ENCODE data around the gene GRB7. TPM values are rescaled to one million over a fixed set of nuclear protein-coding genes. Genes with fewer than 3 reads are reported as not detected.

The GRB7 gene
- total and polyA plus RNA-seq, 2 experiments from 2014 or later = 12.8 to 28.9 TPM

DNA sequence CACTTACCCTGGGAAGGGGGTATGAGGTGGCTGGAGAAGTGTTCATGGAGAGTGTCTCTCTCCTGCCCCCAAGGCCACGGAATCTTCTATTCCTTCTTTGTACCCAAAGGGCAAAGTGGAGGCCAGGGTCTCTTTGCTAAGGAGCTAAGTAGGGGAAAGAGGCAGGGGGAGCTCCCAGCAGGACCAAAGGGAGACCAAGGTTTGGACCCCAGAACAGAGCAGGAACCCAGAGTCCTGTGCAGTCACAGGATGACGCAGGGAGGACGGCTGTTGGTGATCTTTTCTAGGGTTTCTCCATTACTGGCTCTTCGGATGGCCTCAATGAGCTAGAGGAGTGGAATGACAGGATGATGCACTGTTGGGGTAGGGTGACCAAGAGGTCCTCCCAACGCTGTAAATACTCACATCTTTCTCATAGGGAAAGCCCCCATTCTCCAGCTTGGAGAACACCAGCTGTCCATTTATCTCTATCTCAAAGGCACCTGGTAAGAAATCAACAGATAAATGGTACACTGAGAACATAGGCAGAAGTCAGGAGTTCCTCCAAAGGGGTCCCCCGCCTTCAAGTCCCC is 8.4 kb upstream of the GRB7 start (continued):
- no peak for TF ChIP-seq EZH2 (IDR thresholded peaks at IDR 0.05; ENCODE audit: low read depth, unreplicated experiment)

DNA sequence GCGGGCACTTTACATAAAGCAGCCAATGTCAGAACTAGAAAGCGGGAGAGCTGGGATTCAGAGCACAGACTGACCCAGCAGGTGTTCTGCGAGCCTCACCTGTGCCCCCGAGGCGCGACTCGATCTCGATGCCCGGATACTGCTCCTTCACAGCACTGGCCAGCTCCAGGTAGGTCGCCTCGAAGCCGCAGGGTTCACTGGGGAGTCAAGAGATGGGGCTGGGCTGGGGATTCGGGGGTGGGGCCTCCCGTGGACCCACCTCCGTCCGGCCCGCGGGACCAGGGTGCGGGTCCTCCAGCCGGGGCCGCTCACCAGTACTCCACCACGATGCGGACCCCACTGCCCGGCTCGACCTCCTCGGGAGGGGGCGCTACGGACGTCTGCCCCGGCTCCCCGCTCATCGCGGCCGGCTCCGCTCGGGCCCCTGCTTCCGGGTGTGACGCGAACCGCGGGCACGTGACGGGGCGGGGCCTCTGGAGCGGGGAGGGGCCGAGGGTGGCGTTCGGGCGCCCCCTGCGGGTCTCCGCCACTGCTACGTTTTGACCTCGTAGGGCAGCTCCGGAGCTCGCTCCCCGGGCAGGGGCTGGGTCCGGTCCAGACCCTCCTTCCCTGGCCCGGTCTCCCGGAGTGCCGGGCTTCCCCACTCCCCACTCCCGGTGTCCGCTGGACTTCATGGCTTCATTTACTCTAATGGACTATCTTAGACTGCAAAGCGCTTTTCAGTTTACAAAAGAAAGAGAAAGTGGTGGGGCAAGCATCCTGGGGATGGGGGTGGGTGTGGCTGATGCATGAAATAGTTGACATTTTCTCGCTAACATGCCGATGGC is 7.4 kb upstream of the GRB7 start, which contains the start of gene MIEN1:
Gene MIEN1, minus strand, starts transcription at position 438 of the 827 bp plus-strand sequence. Its CDS starts 37 bp downstream, at position 401.
- peak within 1 kb of the TSS; percentile 85 for H3K4me3 Mint-ChIP-seq
- H3K27ac ChIP-seq (ENCODE audit: low read depth) = peak within 1 kb of the TSS; percentile 90
- H3K4me1 Mint-ChIP-seq = peaks cover 17% of the 10 kb centered on the region
- H3K27ac Mint-ChIP-seq = peak within 1 kb of the TSS; percentile 88
- H4K20me1 ChIP-seq (replicated peaks; ENCODE audit: insufficient read depth) = no peaks in the 10 kb centered on the region; the same call in 1 of the 2 replicates
- H3K27me3 Mint-ChIP-seq (ENCODE audit: insufficient read depth, low read depth, poor library complexity) = peaks cover 27% of the 10 kb centered on the region
- no peaks in the 10 kb centered on the region for H3K79me2 ChIP-seq (replicated peaks; ENCODE audit: insufficient read depth)
- DNase-seq (ENCODE audit: low spot score) = peak; percentile 93
- peak within 1 kb of the TSS; percentile 90 for H2AFZ ChIP-seq
- H3F3A ChIP-seq (replicated peaks; ENCODE audit: low read depth) = peaks cover 16% of the 10 kb centered on the region
- peak within 1 kb of the TSS; percentile 81 for H3K4me3 ChIP-seq
- no peaks in the 10 kb centered on the region for H3K9me2 ChIP-seq (ENCODE audit: insufficient read depth)
- H3K4me2 ChIP-seq = peak within 1 kb of the TSS; percentile 95
- H3K27me3 ChIP-seq (ENCODE audit: insufficient read depth) = no peaks in the 10 kb centered on the region
- H3K4me1 ChIP-seq (ENCODE audit: insufficient read depth) = peaks cover 15% of the 10 kb centered on the region
- no peaks in the 10 kb centered on the region; the same call in 2 of the 3 replicates for H3K9me3 Mint-ChIP-seq
- peak; percentile 89 for ATAC-seq
- 0 out of 2 replicates have a peak, but pooled peaks cover 10% of the 10 kb centered on the region for H3K36me3 ChIP-seq (ENCODE audit: insufficient read depth)
- peaks cover 37% of the 10 kb centered on the region for H3K36me3 Mint-ChIP-seq (ENCODE audit: low read depth)
- TF ChIP-seq NANOG (IDR thresholded peaks at IDR 0.05; ENCODE audit: borderline replicate concordance) (no peak), CREB1 (CRISPR knock-in tag; IDR thresholded peaks at IDR 0.05; ENCODE audit: low read depth) (peak; percentile 95), ZNF114 (CRISPR knock-in tag; IDR thresholded peaks at IDR 0.05) (no peak), POLR2AphosphoS5 (IDR thresholded peaks at IDR 0.05; ENCODE audit: low read depth) (peak; percentile 66)
- TF ChIP-seq, protein P1, sequence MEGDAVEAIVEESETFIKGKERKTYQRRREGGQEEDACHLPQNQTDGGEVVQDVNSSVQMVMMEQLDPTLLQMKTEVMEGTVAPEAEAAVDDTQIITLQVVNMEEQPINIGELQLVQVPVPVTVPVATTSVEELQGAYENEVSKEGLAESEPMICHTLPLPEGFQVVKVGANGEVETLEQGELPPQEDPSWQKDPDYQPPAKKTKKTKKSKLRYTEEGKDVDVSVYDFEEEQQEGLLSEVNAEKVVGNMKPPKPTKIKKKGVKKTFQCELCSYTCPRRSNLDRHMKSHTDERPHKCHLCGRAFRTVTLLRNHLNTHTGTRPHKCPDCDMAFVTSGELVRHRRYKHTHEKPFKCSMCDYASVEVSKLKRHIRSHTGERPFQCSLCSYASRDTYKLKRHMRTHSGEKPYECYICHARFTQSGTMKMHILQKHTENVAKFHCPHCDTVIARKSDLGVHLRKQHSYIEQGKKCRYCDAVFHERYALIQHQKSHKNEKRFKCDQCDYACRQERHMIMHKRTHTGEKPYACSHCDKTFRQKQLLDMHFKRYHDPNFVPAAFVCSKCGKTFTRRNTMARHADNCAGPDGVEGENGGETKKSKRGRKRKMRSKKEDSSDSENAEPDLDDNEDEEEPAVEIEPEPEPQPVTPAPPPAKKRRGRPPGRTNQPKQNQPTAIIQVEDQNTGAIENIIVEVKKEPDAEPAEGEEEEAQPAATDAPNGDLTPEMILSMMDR (conservative IDR thresholded peaks at IDR 0.05; ENCODE audit: low read depth in 2 of 2) = peak; percentile 68 to 74

DNA sequence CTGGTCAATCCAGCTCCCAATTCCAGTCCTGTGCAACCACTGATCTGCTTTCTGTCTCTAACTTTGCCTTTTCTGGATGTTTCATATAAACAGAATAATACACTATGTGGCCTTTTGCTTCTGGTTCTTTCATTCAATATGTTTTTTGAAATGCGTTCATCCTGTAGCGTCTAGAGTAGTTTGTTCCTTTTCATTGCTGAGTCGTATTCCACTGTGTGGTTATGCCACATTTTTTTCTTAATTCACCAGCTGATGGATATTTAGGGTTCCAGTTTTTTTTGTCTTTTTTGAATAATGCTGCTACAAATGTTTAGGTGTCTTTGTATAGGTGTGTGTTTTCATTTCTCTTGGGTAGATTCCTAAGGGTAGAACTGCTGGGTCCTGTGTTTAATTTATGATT is 5.2 kb upstream of the GRB7 start:
- no peak for ATAC-seq
- H3K4me3 Mint-ChIP-seq = no peak overlapping the region; the same call in 2 of the 3 replicates

More for the DNA sequence above, 5.2 kb upstream of the GRB7 start:
- H3K36me3 Mint-ChIP-seq (ENCODE audit: low read depth) = peaks cover 14% of the 10 kb centered on the region
- Histone ChIP-seq H2AFZ (no peak overlapping the region), H3K36me3 (ENCODE audit: insufficient read depth) (0 out of 2 replicates have a peak, but pooled peaks cover 4% of the 10 kb centered on the region), H3K27ac (ENCODE audit: low read depth) (no peak overlapping the region), H3K27me3 (ENCODE audit: insufficient read depth) (no peaks in the 10 kb centered on the region), H3K79me2 (replicated peaks; ENCODE audit: insufficient read depth) (no peaks in the 10 kb centered on the region), H4K20me1 (replicated peaks; ENCODE audit: insufficient read depth) (no peaks in the 10 kb centered on the region; the same call in 1 of the 2 replicates), H3F3A (replicated peaks; ENCODE audit: low read depth) (peaks cover 16% of the 10 kb centered on the region), H3K4me2 (no peak overlapping the region), H3K4me3 (no peak overlapping the region), H3K4me1 (ENCODE audit: insufficient read depth) (peaks cover 30% of the 10 kb centered on the region), H3K9me2 (ENCODE audit: insufficient read depth) (no peaks in the 10 kb centered on the region)
- H3K4me1 Mint-ChIP-seq = peaks cover 34% of the 10 kb centered on the region
- no peaks in the 10 kb centered on the region; the same call in 1 of the 3 replicates for H3K9me3 Mint-ChIP-seq
- no peak overlapping the region for H3K27ac Mint-ChIP-seq
- DNase-seq (ENCODE audit: low spot score) = no peak
- TF ChIP-seq EZH2 (IDR thresholded peaks at IDR 0.05; ENCODE audit: low read depth, unreplicated experiment) (no peak), JUNB (IDR thresholded peaks at IDR 0.05; ENCODE audit: unreplicated experiment) (no peak)
- H3K27me3 Mint-ChIP-seq (ENCODE audit: insufficient read depth, low read depth, poor library complexity) = peaks cover 25% of the 10 kb centered on the region

Measured in GM23338 (cell line).